Measurements from ENCODE around the gene SLCO1B1.
"Not testable (repeated sequence)": the region's sequence is repeated elsewhere in the genome, so short reads cannot be mapped to it uniquely, and the experiment has no call there.

The SLCO1B1 gene
- 0 reads per million in 2 donors for total RNA-seq

DNA sequence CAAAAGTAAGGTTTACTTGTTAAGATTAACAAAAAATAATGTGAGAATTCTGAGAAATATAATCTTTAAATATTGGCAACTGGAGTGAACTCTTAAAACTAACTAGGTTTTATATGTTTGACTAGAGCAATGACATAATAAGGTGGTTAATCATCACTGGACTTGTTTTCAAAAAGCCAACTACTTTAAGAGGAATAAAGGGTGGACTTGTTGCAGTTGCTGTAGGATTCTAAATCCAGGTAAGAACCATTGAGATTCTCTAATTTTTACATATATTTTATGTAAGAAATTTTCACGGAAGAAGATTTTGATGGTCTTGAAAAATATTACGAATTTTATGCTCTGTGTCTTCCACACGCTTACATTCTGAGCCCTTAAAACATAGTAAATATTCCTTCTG, at the start of gene SLCO1B1:
Gene SLCO1B1, plus strand, starts transcription at position 197 of the 400 bp plus-strand sequence. CDS start 10,381 bp downstream, outside the sequence.
- no peak for DNase-seq

GRCh38 chr12:21084753-21085152, 46.2 kb upstream of the SLCO1B1 start:
- DNase-seq, result not testable (repeated sequence)

- no peak for DNase-seq
Observed at GRCh38 chr12:21111732-21112131, 19.3 kb upstream of the SLCO1B1 start.

GRCh38 chr12:21113266-21113665, 17.7 kb upstream of the SLCO1B1 start:
- no peak for DNase-seq

GRCh38 chr12:21117995-21118394, 13.0 kb upstream of the SLCO1B1 start:
- no peak for DNase-seq

DNA sequence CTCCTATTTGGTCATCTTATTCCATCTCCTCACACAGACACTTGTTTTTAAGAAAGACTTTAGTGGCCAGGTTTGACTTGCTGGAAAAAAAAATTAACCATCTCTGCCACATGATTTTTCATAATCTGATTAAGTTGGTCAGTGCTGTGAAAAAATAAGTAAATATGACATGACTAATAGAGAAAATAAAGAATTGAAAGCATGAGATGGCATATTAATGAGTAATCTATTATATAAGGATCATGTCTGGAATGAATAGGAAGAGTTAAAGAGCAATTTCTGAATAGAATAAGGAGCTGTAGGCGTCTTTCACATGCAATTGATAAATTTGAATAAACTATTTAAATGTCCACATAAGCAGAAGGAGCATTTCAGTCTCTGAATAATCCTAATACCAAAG, 12.2 kb upstream of the SLCO1B1 start:
- DNase-seq, result no peak

DNA sequence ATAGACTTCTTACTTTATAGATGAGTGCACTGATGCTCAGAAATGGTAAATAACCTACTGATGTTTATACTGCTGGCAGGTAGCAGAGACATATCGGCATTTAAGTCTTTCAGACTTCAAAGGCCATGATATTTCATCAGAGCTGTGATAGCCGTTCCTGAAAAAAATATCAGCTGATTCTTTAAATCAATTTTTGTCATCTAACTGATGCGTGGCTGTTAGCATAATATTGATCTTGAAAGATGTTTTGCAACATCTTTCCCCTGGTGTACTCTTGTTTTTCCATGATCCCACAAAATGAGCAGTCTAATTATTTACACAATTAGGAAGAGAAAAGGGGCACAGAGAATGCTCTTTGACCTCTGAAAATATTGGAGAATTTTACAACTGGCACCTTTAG, 1.6 kb upstream of the SLCO1B1 start:
- no peak for DNase-seq

- DNase-seq, result no peak
Observed at GRCh38 chr12:21129906-21130305, 1.1 kb upstream of the SLCO1B1 start.

- DNase-seq, result not testable (repeated sequence)
Observed at GRCh38 chr12:21137318-21137999, 6.5 kb downstream of the SLCO1B1 start.

- no peak for DNase-seq
Observed at GRCh38 chr12:21138016-21138415, 7.0 kb downstream of the SLCO1B1 start.

GRCh38 chr12:21144309-21144708, 13.3 kb downstream of the SLCO1B1 start:
- DNase-seq, result no peak

- DNase-seq, result not testable (repeated sequence)
Observed at GRCh38 chr12:21149861-21150260, 18.9 kb downstream of the SLCO1B1 start.

DNA sequence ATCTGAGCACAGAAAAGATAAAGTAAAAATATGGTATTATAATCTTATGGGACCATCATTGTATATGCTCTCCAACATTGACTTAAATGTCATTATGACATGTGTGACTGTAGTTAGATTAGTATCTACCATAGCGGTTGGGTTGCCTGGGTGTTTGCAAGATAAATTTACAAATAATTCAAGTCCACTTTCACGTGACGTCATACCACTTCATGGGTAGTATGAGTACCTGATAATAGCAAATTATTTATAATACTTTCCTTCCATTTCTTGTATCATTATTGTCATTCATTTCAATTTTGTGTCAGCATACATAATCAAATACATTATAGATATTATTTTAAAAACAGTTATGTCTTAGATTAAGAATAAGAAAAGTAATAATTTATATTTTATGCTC, 20.2 kb downstream of the SLCO1B1 start:
- no peak for DNase-seq

DNA sequence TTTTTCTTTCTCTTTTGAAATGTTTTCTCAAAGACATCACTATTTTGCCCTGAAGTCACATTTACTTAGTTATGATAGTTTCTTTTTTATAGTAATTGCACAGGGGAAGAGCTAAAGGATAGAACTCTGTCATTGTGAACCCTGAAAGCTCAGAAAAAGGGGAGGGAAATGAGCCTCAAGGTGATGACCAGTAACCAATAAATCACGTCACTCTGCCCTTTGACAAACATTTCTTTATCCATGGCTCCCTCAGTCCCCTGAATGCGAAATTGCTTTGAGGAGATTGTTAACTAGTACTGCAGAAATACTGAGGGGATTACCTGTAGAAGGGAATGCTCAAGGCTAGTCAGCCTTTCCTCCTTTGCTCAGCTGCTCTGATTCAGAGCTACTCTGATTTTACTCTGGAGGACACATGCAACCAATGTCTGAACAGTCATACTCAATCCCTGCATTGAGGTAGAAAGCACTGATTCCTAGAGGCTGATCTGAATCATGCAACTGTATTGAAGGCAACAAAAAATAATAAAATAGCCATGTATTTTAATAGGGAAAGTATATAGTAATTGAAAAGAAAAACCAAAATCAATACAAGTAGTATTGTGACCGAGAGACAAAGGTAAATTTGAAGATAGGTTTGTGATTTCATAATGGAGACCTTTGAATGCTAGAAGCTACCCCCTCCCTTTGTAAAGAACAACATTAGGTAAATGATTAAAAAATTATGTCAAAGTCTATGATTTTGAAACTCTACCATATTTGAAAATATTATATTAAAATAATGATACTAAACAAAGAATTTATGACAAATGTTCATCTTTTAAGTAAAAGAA, 24.7 kb downstream of the SLCO1B1 start:
- DNase-seq, result no peak

GRCh38 chr12:21165048-21165447, 34.1 kb downstream of the SLCO1B1 start:
- DNase-seq, result no peak

GRCh38 chr12:21169878-21170472, 39.0 kb downstream of the SLCO1B1 start:
- peak; percentile 8 for DNase-seq

DNA sequence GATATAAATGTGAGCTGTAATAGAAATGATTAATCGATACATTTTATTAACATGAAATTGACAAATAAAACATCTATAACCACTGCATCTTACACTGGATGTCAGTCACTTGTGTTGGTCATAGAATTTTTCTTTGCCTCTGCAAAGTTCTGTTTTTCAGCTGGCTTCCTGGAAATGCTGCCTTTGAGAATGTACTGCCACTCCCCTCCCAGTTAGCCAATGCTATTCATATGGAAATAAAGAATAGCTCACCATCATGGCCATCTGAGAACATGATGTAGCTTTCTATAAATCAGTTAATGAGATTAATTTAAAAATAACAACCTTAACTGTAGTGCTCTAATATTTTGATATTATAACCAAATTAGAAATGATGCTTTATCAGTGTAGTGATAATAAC, 41.1 kb downstream of the SLCO1B1 start:
- no peak for DNase-seq

- no peak for DNase-seq
Observed at GRCh38 chr12:21183721-21184275, 52.8 kb downstream of the SLCO1B1 start.

DNA sequence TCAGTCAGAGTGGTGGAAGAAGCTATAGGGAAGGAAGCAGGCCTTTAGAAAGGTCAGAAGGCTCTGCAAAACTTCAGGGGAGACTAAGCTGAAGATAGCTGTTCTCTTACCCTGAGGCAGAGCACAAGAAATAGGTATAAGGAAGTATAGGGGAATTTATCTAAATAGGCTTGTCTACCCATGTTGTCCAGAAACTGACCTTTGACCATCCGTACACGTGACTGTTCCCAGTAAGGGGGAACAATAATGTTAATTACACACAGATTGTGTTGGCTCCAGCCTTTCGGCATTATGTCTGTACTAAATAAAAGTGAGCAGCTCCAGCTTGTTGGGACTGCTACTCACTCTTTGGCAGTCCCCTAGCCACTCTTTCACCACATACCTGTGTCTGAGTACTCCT, 59.0 kb downstream of the SLCO1B1 start:
- no peak for DNase-seq

- DNase-seq, result not testable (repeated sequence)
Observed at GRCh38 chr12:21214433-21214832, 83.4 kb downstream of the SLCO1B1 start.

DNA sequence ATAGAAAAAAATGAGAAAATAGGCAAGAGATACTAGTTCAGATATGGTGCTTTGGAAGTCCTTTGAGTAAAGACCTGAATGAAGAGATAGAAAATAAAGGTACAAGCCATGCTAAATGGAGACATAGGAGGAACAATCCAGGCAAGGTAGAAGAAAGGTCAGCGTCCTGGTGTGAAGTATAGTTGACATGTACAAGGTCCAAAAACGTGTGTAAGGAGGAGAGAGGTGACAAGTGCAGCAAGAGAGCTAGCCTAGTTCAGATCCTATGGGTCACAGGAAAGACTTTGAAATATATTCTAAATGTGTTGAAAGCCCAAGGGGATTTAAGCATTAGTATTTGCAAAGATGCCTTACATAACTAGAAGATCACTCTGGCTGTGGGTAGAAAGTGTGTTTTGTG, 88.2 kb downstream of the SLCO1B1 start:
- no peak for DNase-seq

- DNase-seq, result no peak
Observed at GRCh38 chr12:21220266-21220665, 89.3 kb downstream of the SLCO1B1 start.

DNA sequence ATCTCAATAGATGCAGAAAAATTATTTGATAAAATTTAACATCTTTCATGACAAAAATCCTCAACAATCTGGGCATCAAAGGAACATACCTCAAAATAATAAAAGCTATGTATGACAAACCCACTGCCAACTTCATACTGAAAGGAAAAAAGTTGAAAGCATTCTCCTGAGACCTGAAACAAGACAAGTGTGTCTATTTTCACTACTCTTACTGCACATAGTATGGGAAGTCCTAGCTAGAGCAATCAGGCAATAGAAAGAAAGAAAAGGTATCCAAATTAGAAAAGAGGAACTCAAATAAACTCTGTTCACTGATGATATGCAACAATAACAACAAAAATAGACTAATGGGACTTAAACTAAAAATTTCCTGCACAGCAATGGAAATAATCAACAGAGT, 90.1 kb downstream of the SLCO1B1 start:
- no peak for DNase-seq

Measured in T-helper 9 cell (primary cell).